Nephron (organoid): Measurements from ENCODE around the gene MLH3.

ENCODE experiments used
- H3K27ac Mint-ChIP-seq, 3 experiments: 2 replicates each; pipeline ENCODE4 v1.8.0; 2020; ENCODE audit warnings: mixed read lengths in 3 of 3, mild to moderate bottlenecking in 2 of 3, moderate library complexity in 1 of 3
- H3K27me3 Mint-ChIP-seq: 2 replicates; pipeline ENCODE4 v1.8.0; 2021; ENCODE audit warnings: low read depth, mild to moderate bottlenecking, moderate library complexity, mixed read lengths
- H3K36me3 Mint-ChIP-seq: 2 replicates; pipeline ENCODE4 v1.8.0; 2020; ENCODE audit warnings: low read depth, mixed read lengths
- H3K4me1 Mint-ChIP-seq: 2 replicates; pipeline ENCODE4 v1.8.0; 2020; ENCODE audit warnings: mixed read lengths
- H3K4me3 Mint-ChIP-seq, 3 experiments: 2 replicates each; pipeline ENCODE4 v1.8.0; 2020; ENCODE audit warnings: mild to moderate bottlenecking in 3 of 3, mixed read lengths in 3 of 3, moderate library complexity in 2 of 3
- H3K9me3 Mint-ChIP-seq: 2 replicates; pipeline ENCODE4 v1.8.0; 2020; ENCODE audit warnings: mixed read lengths
- TF ChIP-seq, protein P1 (sequence below), 3 experiments: fragments of 200-600 bp; sonication (generic); IDR thresholded peaks; one replicate each; pipeline ENCODE4 v1.5.0; 2021; ENCODE audit warnings: antibody characterized with exemption in 3 of 3; ENCODE audit not compliant: unreplicated experiment in 3 of 3

MLH3 gene

GRCh38 chr14:75050852-75051555, at the start of gene MLH3:
TSS of gene MLH3 (minus strand) at chr14:75051467. CDS start at chr14:75049655, 1,812 bp downstream.
- Mint-ChIP-seq H3K4me1 (peaks cover 15% of the 10 kb centered on the region), H3K27ac (peak within 1 kb of the TSS; percentile 96 to 98 (median 98)), H3K36me3 (peaks cover 50% of the 10 kb centered on the region), H3K27me3 (no peaks in the 10 kb centered on the region), H3K9me3 (peaks cover 4% of the 10 kb centered on the region), H3K4me3 (peak within 1 kb of the TSS; percentile 94 to 97 (median 96))
- TF ChIP-seq, protein P1, sequence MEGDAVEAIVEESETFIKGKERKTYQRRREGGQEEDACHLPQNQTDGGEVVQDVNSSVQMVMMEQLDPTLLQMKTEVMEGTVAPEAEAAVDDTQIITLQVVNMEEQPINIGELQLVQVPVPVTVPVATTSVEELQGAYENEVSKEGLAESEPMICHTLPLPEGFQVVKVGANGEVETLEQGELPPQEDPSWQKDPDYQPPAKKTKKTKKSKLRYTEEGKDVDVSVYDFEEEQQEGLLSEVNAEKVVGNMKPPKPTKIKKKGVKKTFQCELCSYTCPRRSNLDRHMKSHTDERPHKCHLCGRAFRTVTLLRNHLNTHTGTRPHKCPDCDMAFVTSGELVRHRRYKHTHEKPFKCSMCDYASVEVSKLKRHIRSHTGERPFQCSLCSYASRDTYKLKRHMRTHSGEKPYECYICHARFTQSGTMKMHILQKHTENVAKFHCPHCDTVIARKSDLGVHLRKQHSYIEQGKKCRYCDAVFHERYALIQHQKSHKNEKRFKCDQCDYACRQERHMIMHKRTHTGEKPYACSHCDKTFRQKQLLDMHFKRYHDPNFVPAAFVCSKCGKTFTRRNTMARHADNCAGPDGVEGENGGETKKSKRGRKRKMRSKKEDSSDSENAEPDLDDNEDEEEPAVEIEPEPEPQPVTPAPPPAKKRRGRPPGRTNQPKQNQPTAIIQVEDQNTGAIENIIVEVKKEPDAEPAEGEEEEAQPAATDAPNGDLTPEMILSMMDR (IDR thresholded peaks at IDR 0.05; ENCODE audit: unreplicated experiment in 3 of 3), result no peak

DNA sequence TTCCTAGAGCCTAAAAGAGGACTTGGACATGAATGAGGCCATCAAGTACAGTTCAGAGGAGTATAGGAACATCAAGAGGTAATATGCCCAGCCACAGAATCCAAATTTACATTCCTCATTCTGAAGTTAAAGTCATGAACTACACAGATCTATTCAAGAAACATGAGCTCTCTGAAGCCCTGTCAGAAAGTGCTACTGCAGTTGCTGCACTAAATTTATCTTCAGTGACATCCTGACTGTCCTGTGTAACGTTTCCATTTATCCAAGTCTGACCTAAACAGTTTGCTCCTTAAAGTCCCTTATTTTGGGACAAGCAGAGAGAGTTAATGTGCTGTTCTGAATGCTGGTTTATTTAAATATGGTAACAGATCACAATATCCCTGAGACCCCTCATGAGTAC, 47.4 kb upstream of the MLH3 start:
- peak overlapping the region in 2 of 3 experiments; percentile 17 to 33 for H3K27ac Mint-ChIP-seq
- no peaks in the 10 kb centered on the region for H3K9me3 Mint-ChIP-seq
- no peaks in the 10 kb centered on the region for H3K27me3 Mint-ChIP-seq
- peaks cover 75% of the 10 kb centered on the region for H3K36me3 Mint-ChIP-seq
- H3K4me1 Mint-ChIP-seq, result peaks cover 17% of the 10 kb centered on the region
- TF ChIP-seq, protein P1 (IDR thresholded peaks at IDR 0.05; ENCODE audit: unreplicated experiment in 3 of 3), result no peak
- no peak overlapping the region for H3K4me3 Mint-ChIP-seq

GRCh38 chr14:75098212-75098611, 46.9 kb upstream of the MLH3 start:
- Mint-ChIP-seq H3K4me1 (peaks cover 17% of the 10 kb centered on the region), H3K27ac (no peak overlapping the region), H3K4me3 (no peak overlapping the region), H3K9me3 (no peaks in the 10 kb centered on the region), H3K27me3 (no peaks in the 10 kb centered on the region), H3K36me3 (peaks cover 72% of the 10 kb centered on the region)
- TF ChIP-seq, protein P1 (IDR thresholded peaks at IDR 0.05; ENCODE audit: unreplicated experiment in 3 of 3), result no peak

GRCh38 chr14:75096959-75097358, 45.7 kb upstream of the MLH3 start:
- H3K27ac Mint-ChIP-seq, result no peak overlapping the region
- H3K4me1 Mint-ChIP-seq, result peaks cover 17% of the 10 kb centered on the region
- H3K9me3 Mint-ChIP-seq, result no peaks in the 10 kb centered on the region
- H3K36me3 Mint-ChIP-seq, result peaks cover 70% of the 10 kb centered on the region
- TF ChIP-seq, protein P1 (IDR thresholded peaks at IDR 0.05; ENCODE audit: unreplicated experiment in 3 of 3), result no peak
- no peak overlapping the region for H3K4me3 Mint-ChIP-seq
- no peaks in the 10 kb centered on the region for H3K27me3 Mint-ChIP-seq

GRCh38 chr14:75095690-75096089, 44.4 kb upstream of the MLH3 start:
- no peaks in the 10 kb centered on the region for H3K27me3 Mint-ChIP-seq
- TF ChIP-seq, protein P1 (IDR thresholded peaks at IDR 0.05; ENCODE audit: unreplicated experiment in 3 of 3), result no peak
- peaks cover 17% of the 10 kb centered on the region for H3K4me1 Mint-ChIP-seq
- H3K27ac Mint-ChIP-seq, result no peak overlapping the region
- no peak overlapping the region for H3K4me3 Mint-ChIP-seq
- peaks cover 69% of the 10 kb centered on the region for H3K36me3 Mint-ChIP-seq
- no peaks in the 10 kb centered on the region for H3K9me3 Mint-ChIP-seq

- Mint-ChIP-seq H3K9me3 (no peaks in the 10 kb centered on the region), H3K27ac (no peak overlapping the region), H3K27me3 (no peaks in the 10 kb centered on the region), H3K4me3 (no peak overlapping the region), H3K36me3 (peaks cover 70% of the 10 kb centered on the region), H3K4me1 (peaks cover 17% of the 10 kb centered on the region)
- TF ChIP-seq, protein P1 (IDR thresholded peaks at IDR 0.05; ENCODE audit: unreplicated experiment in 3 of 3), result no peak
Observed at GRCh38 chr14:75094896-75095295, 43.6 kb upstream of the MLH3 start.
